Liver (tissue), 9 donors: ENCODE measurements around the gene PPP1R9A. TPM values are rescaled to one million over a fixed set of nuclear protein-coding genes. Genes with fewer than 3 reads are reported as not detected.

Experiments used
- DNase-seq: peaks from one replicate; pipeline ENCODE4 v3.0.0-alpha.2; 2017; ENCODE audit warnings: low spot score
- H3K27ac ChIP-seq, 2 donors: one replicate each; pipeline ENCODE4 v1.7.0; 2013; ENCODE audit warnings: inconsistent platforms in 2 of 2, low read length in 2 of 2, control low read depth in 1 of 2, low read depth in 1 of 2, mild to moderate bottlenecking in 1 of 2
- H3K27me3 ChIP-seq, 4 donors: one replicate each; pipeline versions ENCODE4 v1.6.1 to v1.7.0; 2013; ENCODE audit warnings: low read length in 3 of 4, inconsistent platforms in 1 of 4, mild to moderate bottlenecking in 1 of 4, moderate library complexity in 1 of 4; ENCODE audit not compliant: control insufficient read depth in 4 of 4, insufficient read depth in 4 of 4
- H3K36me3 ChIP-seq, 4 donors: one replicate each; pipeline versions ENCODE4 v1.6.1 to v1.7.0; 2013; ENCODE audit warnings: low read length in 3 of 4, mild to moderate bottlenecking in 3 of 4, low read depth in 1 of 4, moderate library complexity in 1 of 4; ENCODE audit not compliant: control insufficient read depth in 4 of 4, insufficient read depth in 3 of 4
- H3K4me1 ChIP-seq, 4 donors: one replicate each; pipeline versions ENCODE4 v1.6.1 to v1.7.0; 2013; ENCODE audit warnings: low read length in 3 of 4, mild to moderate bottlenecking in 3 of 4, moderate library complexity in 1 of 4; ENCODE audit not compliant: control insufficient read depth in 4 of 4, insufficient read depth in 4 of 4
- H3K4me3 ChIP-seq, 3 donors: one replicate each; pipeline versions ENCODE4 v1.6.1 to v1.7.0; 2013; ENCODE audit warnings: low read length in 3 of 3, control low read depth in 1 of 3, low read depth in 1 of 3, mild to moderate bottlenecking in 1 of 3
- H3K9ac ChIP-seq, 2 donors: one replicate each; pipeline ENCODE4 v1.7.0; 2013; ENCODE audit warnings: low read length in 2 of 2, mild to moderate bottlenecking in 2 of 2, moderate library complexity in 2 of 2, control low read depth in 1 of 2, low read depth in 1 of 2
- H3K9me3 ChIP-seq, 4 donors: one replicate each; pipeline versions ENCODE4 v1.6.1 to v1.7.0; 2013; ENCODE audit warnings: low read length in 3 of 4; ENCODE audit not compliant: control insufficient read depth in 4 of 4
- ATF3 ChIP-seq: IDR thresholded peaks from 2 replicates; pipeline ENCODE4 v1.6.1; 2016; ENCODE audit warnings: antibody characterized with exemption
- CTCF ChIP-seq: fragments of 150-350 bp; IDR thresholded peaks from 2 replicates; pipeline ENCODE4 v1.5.1; 2017; ENCODE audit warnings: improper control_type of control experiment, low read depth, low read length; ENCODE audit not compliant: missing input control
- EGR1 ChIP-seq, 2 donors: IDR thresholded peaks; 2 replicates each; pipeline ENCODE4 v1.6.1; 2016 to 2018; ENCODE audit warnings: antibody characterized with exemption in 2 of 2, low read depth in 2 of 2
- FOXA1 ChIP-seq: IDR thresholded peaks from 2 replicates; pipeline ENCODE4 v1.6.1; 2016; ENCODE audit warnings: antibody characterized with exemption
- FOXA2 ChIP-seq: IDR thresholded peaks from 2 replicates; pipeline ENCODE4 v1.6.1; 2016; ENCODE audit warnings: antibody characterized with exemption
- GABPA ChIP-seq, 2 donors: IDR thresholded peaks in 1 of 2; conservative IDR thresholded peaks in 1 of 2; 2 replicates each; pipeline ENCODE4 v1.6.1; 2016; ENCODE audit warnings: antibody characterized with exemption in 2 of 2, mild to moderate bottlenecking in 1 of 2, moderate library complexity in 1 of 2
- HNF4A ChIP-seq, 2 donors: conservative IDR thresholded peaks; 2 replicates each; pipeline ENCODE4 v1.6.1; 2016; ENCODE audit warnings: antibody characterized with exemption in 2 of 2, mild to moderate bottlenecking in 2 of 2
- HNF4G ChIP-seq: IDR thresholded peaks from 2 replicates; pipeline ENCODE4 v1.6.1; 2016; ENCODE audit warnings: antibody characterized with exemption
- NR2F2 ChIP-seq: IDR thresholded peaks from 2 replicates; pipeline ENCODE4 v1.6.1; 2016; ENCODE audit warnings: antibody characterized with exemption
- RAD21 ChIP-seq, 2 donors: IDR thresholded peaks; 2 replicates each; pipeline ENCODE4 v1.6.1; 2016; ENCODE audit warnings: antibody characterized with exemption in 2 of 2, mild to moderate bottlenecking in 2 of 2
- REST ChIP-seq: IDR thresholded peaks from 2 replicates; pipeline ENCODE4 v1.6.1; 2016; ENCODE audit warnings: antibody characterized with exemption, mild to moderate bottlenecking
- SP1 ChIP-seq: IDR thresholded peaks from 2 replicates; pipeline ENCODE4 v1.6.1; 2018; ENCODE audit warnings: antibody characterized with exemption, mild to moderate bottlenecking
- TAF1 ChIP-seq: conservative IDR thresholded peaks from 2 replicates; pipeline ENCODE4 v1.6.1; 2016; ENCODE audit warnings: antibody characterized with exemption, mild to moderate bottlenecking
- YY1 ChIP-seq: IDR thresholded peaks from 2 replicates; pipeline ENCODE4 v1.6.1; 2016; ENCODE audit warnings: antibody characterized with exemption, mild to moderate bottlenecking
- ZBTB33 ChIP-seq: IDR thresholded peaks from 2 replicates; pipeline ENCODE4 v1.6.1; 2016; ENCODE audit warnings: antibody characterized with exemption
- WGBS: extraction: QIAGEN DNeasy Blood & Tissue Kit; methylation state at CpG from one replicate; pipeline ENCODE4 v1.1.7; 2013; 5-methylcytosine and 5-hydroxymethylcytosine counted together
- polyA plus RNA-seq, 2 donors: library from polyadenylated mRNA; stranded (reverse) in 1 of 2; unstranded in 1 of 2; fragments of 200-250 nt in 1 of 2; fragments of >200 nt in 1 of 2; fragmentation: Nextera tagmentation in 1 of 2; extraction: Ambion mirVana in 1 of 2; gene quantifications; one replicate each; pipeline versions ENCODE4 v1.2.1 to v1.2.3, GENCODE V29; 2013 to 2015
- total RNA-seq, 2 donors: library from RNA; depleted of rRNA; stranded (reverse); fragments of >200 nt; gene quantifications; one replicate each; pipeline ENCODE4 v1.2.3, GENCODE V29; 2014
- donor health status: healthy.
- donor health status: healthy.
- donor health status: healthy.
- donor health status: healthy.
- donor health status: healthy.

Gene PPP1R9A
- total and polyA plus RNA-seq, 4 donors: 0.17 to 5.4 (median 2.7) TPM

- Histone ChIP-seq H3K4me1 (no peaks in the 10 kb centered on the region), H3K36me3 (no peaks in the 10 kb centered on the region), H3K9me3 (peaks cover 0 to 10% (median 4%) of the 10 kb centered on the region in 4 donors), H3K27me3 (peaks cover 0 to 3% (median 0%) of the 10 kb centered on the region in 4 donors), H3K27ac (no peak overlapping the region), H3K4me3 (no peak overlapping the region), H3K9ac (no peak overlapping the region)
- 91% methylated on average over 11 of the region's 11 CpGs for WGBS
- no peak for DNase-seq
- TF ChIP-seq YY1 (no peak), EGR1 (IDR thresholded peaks at IDR 0.05; ENCODE audit: low read depth in 2 of 2) (no peak), HNF4G (no peak), SP1 (no peak), GABPA (IDR thresholded peaks at IDR 0.05 in 1 of 2, conservative IDR thresholded peaks at IDR 0.05 in 1 of 2) (no peak), HNF4A (conservative IDR thresholded peaks at IDR 0.05) (no peak), RAD21 (IDR thresholded peaks at IDR 0.05) (no peak), FOXA1 (no peak), TAF1 (no peak), FOXA2 (no peak), ATF3 (no peak), CTCF (no peak), NR2F2 (no peak), REST (no peak)
These were observed 29.4 kb upstream of the PPP1R9A start for GRCh38 chr7:94877731-94878670.

GRCh38 chr7:94882891-94883290, 24.5 kb upstream of the PPP1R9A start:
- no peak overlapping the region for H3K9ac ChIP-seq
- 89% methylated on average over 2 of the region's 2 CpGs for WGBS
- H3K4me1 ChIP-seq: no peaks in the 10 kb centered on the region
- H3K27ac ChIP-seq: no peak overlapping the region
- no peak overlapping the region for H3K4me3 ChIP-seq
- H3K27me3 ChIP-seq: no peaks in the 10 kb centered on the region
- DNase-seq: no peak
- peaks cover 0 to 8% (median 4%) of the 10 kb centered on the region in 4 donors for H3K9me3 ChIP-seq
- H3K36me3 ChIP-seq: no peaks in the 10 kb centered on the region
- TF ChIP-seq ATF3 (no peak), CTCF (no peak), EGR1 (IDR thresholded peaks at IDR 0.05; ENCODE audit: low read depth in 2 of 2) (no peak), ZBTB33 (no peak), REST (no peak), GABPA (IDR thresholded peaks at IDR 0.05 in 1 of 2, conservative IDR thresholded peaks at IDR 0.05 in 1 of 2) (no peak), HNF4G (no peak)
